GM19452 (cell line): ENCODE measurements around the gene ME2.
"Not testable (repeated sequence)": the region's sequence is repeated elsewhere in the genome, so short reads cannot be mapped to it uniquely, and the experiment has no call there.

Experiments used
- ATAC-seq: cut with Tn5 transposase; IDR thresholded peaks from one replicate; pipeline ENCODE4 v1.9.1; 2021; ENCODE audit not compliant: unreplicated experiment

The ME2 gene

DNA sequence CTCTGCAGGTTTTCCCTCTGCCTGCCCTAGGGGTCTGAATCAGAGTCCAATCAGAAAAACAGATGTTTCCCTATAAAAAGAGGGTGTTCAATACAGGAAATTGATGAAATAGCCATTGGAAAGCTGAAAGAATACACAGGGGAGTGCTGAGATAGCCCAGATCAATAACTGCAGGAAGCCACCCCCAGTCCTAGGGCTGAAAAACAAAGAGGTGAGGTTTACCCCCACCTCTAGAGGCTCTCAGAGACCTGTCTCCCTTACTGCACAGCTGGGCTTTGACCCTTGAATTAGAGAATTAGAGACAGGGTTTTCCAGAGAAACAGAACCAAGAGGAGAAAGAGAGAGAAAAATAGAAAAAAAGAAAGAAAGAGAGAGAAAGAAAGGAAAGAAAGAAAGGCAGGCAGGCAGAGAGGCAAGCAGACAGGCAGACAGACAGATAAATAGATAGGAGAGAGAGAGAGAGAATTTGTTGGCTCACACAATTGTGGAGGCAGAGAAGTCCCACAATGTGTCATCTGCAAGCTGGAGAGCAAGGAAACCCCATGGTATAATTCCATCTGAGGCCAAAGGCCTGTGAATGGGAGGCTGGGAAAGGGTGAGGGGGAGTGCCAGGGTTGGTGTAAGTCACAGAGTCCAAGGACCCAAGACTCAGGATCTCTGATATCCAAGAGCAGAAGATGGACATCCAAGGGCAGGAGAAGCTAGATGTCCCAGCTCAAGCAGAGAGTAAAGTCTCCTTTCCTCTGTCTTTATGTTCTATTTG lies 18.9 kb upstream of the ME2 start:
- no peak for ATAC-seq

GRCh38 chr18:50861617-50862016 lies 17.3 kb upstream of the ME2 start:
- ATAC-seq = no peak

DNA sequence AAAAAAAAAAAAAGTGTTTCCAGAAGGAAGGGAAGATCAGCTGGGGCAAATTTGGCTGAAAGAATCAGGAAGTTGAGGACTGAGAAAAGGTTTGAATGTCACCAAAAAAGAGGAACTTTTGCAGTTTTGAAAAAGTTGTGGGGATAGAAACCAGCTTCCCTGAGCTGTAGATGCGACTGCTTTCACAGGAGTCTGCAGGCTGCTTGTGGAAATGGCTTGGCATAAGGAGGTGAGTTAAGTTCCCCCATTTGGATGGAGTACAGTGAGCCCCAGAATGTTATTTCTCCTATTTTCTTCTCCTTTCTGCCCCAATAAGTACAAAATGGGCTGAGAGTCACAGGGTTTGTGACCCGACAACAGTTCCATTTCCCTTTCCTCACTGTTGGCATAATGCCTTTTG lies 16.5 kb upstream of the ME2 start:
- ATAC-seq = no peak

DNA sequence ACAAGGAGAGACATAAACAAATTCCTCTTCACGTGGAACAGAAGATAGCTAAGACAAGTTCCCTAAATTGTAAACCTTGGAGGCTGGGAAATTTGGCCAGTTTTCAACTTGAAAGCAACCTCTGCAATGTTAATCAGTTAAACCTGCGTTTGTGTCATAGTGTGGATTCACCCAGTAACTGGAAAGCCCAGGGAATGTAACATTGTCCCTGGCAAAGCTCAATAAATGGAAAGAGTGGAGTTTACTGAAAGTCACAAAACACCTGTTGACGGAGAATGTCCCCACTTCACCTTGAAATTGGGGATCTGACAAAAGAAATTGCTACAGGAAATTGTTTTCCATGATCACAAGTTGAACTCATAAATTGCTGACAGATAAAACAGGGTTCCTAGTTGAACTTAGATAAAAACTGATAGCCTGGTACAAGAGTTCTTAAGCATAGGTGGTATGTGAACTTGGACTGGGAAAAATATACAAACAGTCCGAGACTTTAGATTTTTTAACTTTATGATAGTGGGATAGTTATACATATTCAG lies 15.0 kb upstream of the ME2 start:
- no peak for ATAC-seq

DNA sequence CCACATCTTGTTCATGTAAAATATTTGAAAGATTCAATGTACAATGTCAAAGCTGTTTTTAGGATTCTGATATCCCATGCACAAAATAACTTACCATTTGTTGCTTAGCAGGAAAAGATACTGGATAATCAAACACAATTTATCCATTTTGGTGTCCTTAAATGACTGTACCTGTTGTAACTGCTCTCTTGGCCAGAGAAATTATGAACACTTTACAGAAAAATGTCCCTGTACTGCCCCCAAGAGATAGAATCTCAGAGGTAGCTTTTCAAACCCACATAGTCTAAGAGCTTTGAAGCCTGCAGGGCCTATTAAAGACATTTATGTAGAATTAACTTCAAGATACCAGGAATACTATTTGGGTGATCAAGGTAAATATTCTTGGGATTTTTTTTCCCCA lies 12.2 kb upstream of the ME2 start:
- ATAC-seq = no peak

DNA sequence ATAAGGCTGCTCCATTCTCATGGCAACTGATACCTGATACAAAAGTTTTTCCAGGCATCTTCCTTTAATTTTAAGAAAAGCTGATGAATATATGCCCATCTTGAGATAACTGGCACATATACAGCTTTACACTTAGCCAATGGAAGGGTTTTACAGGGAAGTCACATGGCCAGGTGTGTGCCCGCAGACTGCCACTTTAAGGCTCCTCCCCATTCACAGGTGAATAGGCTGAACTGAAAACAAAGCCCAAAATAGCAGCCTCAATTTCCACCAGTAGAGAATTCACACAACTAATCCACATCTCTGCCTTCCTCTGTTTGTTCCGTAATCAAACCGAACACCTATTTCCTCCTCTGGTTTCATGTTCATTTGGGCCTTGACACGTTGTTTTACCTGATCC lies 9.8 kb upstream of the ME2 start:
- no peak for ATAC-seq

DNA sequence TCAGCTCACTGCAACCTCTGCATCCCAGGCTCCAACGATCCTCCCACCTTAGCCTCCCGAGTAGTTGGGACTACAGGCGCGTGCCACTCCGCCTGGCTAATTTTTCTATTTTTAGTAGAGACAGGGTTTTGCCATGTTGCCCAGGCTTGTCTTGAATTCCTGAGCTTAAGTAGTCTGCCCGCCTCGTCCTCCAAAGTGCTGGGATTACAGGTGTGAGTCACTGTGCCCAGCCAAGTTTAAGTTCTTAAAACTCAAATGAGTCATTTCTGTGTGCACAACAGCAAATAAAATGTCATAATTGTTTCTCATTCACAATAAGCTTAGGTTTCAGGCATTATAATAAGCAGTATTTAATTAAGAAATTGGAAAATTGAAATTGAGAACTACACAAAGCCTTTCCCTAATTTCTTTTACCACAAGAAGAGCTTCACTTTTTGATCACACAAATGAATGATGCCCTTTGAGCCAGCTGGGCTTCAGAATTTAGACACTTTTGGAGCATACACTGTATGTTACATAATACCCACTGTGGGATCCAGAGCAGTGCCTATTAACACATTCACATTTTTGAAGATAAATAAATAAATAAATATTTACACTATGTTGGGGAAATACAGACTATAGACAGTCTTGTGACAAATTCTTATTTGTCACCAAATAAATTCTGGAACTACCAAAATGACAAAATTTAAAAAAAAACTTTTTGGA lies 8.6 kb upstream of the ME2 start:
- no peak for ATAC-seq

GRCh38 chr18:50871846-50872245 lies 7.1 kb upstream of the ME2 start:
- no peak for ATAC-seq

GRCh38 chr18:50875966-50876536 lies 2.9 kb upstream of the ME2 start:
- ATAC-seq = no peak

- ATAC-seq = no peak
Observed at GRCh38 chr18:50877545-50878265, 1.2 kb upstream of the ME2 start.

DNA sequence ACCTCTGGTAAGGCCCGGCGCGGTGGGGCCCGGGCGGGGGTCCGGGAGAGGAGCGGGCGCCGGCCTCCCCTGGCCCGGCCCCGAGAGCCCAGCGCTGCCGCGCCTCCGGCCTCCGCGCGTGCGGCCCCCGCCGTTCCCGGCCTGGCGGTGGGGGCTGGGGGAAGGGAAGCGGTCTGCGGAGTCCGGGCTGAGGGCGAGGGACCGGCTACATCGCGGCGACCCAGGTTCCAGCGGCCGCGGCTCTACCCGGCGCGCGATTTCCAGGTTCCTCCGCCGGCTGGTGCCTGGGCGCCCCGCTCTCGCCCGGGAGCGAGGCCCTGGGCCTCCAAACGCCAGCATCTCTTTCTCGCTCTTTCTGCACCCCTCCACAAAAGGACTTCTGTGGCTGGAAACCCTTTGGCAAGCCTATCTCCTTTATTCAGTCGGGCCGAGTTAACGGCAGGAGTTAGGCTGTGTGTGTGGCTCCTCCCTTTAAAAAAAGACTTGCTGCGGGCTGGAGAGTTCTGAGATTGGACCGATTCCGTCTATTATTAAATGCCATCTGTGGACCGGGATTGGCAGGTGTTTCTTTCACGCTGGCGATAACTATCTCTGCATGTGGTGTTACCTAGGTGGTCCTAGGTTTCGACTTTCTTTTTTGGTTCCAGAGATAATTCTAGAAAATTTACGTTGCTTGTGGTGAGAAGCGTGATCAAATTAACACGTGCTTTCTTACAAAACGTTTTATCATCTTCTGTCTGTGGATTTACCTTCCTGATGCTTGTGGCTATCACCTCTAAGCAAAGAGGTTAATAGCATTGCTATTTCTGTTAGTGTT lies 592 bp downstream of the ME2 start:
- peak; percentile 30 for ATAC-seq

GRCh38 chr18:50880119-50880465 lies 1.2 kb downstream of the ME2 start:
- no peak for ATAC-seq

- ATAC-seq = not testable (repeated sequence)
Observed at GRCh38 chr18:50880944-50881343, 2.0 kb downstream of the ME2 start.

DNA sequence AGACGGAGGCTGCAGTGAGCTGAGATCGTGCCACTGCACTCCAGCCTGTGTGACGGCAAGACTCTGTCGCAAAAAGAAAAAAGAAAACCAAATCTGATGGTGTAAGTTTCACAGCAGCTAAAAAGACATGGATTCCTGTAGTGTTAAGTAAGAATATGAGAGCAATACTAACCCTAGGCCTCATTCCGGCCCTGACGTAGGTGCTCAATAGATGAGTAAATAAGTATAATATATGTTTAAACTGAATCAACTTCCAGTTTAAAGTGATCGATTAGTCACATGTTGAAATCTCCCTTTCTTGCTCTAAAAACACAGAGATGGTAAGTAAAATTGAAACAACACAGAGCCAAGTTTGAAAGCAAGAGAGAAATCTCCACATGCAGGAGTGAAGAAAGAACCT lies 8.0 kb downstream of the ME2 start:
- no peak for ATAC-seq

GRCh38 chr18:50895350-50896045 lies 16.6 kb downstream of the ME2 start:
- no peak for ATAC-seq

DNA sequence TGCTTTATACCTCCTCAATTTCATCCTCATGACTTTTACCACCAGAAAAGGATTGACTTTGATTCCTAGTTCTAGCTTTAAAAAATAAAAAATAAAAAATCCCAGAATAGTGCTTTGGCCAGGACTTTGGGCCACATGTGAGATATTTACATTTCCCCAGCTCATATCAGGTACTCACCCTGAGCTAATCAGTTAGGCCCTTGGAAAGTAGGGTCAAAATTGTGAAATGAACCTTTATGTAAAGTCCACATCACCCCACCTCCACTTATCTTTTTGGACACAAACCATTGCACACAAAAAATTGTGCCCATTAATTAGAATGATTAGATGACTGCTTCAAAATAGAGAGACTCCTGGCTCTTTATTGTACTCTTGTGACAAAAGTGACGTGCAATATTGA lies 17.2 kb downstream of the ME2 start:
- no peak for ATAC-seq

DNA sequence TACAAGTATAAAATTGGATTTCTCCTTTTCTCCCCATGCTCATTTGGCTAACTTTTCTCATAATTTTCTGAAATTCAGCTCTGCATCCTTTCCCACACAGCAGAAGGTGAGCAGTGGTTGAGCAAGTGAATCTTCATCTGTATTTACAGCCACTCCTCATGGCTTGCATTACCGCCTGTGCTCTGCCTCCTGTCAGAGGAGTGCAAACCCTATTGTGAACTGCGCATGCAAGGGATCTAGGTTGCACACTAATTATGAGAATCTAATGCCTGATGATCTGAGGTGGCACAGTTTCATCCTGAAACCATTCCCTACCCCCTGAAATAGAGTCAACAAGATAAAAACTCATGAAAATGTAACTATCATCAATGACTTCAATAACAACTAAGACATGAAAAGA lies 20.0 kb downstream of the ME2 start:
- ATAC-seq = no peak

DNA sequence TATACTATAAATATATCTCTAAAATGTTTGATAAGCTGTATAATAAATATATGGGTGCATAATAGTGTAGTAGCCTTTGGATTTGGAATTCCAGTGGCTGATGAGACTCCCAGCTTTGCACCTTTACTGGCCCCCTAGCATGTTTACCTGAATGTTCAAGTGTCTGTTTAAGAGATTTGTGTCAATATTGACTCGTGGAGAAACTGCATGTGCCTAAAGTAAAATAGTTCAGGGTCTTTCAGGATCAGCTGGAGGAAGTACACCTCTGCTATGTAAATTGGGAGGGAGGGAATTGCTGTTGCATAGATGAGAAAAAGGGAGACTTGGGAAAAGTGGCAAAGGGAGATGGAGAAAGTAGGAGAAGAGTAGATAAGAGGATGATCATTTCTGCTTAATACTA lies 23.9 kb downstream of the ME2 start:
- ATAC-seq = no peak

GRCh38 chr18:50906843-50907242 lies 27.9 kb downstream of the ME2 start:
- ATAC-seq = no peak

DNA sequence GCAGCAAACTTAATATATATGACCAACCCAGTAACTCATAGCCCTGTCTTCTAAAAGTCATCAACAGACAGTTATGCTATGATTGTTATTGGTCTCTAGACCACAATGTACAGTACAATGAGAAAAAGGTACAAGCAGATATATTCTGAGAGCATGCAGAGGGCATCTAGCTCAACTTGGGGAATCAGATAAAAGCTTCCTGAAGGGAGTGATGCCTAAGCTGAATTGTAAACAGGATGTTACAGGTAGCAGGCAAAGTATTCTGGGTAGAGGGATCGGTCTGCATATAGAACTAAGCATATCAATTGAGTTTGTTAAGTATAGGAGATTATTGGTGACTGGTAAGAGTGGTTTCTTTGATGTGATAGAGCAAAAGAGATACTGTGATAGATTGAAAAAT lies 30.3 kb downstream of the ME2 start:
- ATAC-seq = no peak
